Activated CD4-positive, CD25-positive, alpha-beta regulatory T cell treated with anti-CD3 and anti-CD28 coated beads, Interleukin-2, amount 50 U/mL, for 24 hours (primary cell): Measurements from ENCODE around the gene IGFBP7.

ENCODE experiments used
- ATAC-seq, 2 donors: fragments of 150-1000 bp; cut with Tn5 transposase; one replicate each; pipeline ENCODE4 v1.10.0; 2021; ENCODE audit warnings: mild to moderate bottlenecking in 1 of 2, moderate library complexity in 1 of 2

The IGFBP7 gene

GRCh38 chr4:57129477-57129876, 19.3 kb upstream of the IGFBP7 start:
- no peak for ATAC-seq

GRCh38 chr4:57127361-57127760, 17.2 kb upstream of the IGFBP7 start:
- no peak for ATAC-seq

- ATAC-seq = no peak
These were observed 15.8 kb upstream of the IGFBP7 start for GRCh38 chr4:57125996-57126395.

- ATAC-seq = no peak
These were observed 14.0 kb upstream of the IGFBP7 start for GRCh38 chr4:57124145-57124544.

- ATAC-seq = no peak
These were observed 12.8 kb upstream of the IGFBP7 start for GRCh38 chr4:57122959-57123358.

- ATAC-seq = no peak
These were observed 9.0 kb upstream of the IGFBP7 start for GRCh38 chr4:57119054-57119651.

GRCh38 chr4:57117491-57117890, 7.3 kb upstream of the IGFBP7 start:
- ATAC-seq = no peak

- ATAC-seq = no peak
These were observed 6.1 kb upstream of the IGFBP7 start for GRCh38 chr4:57116245-57116644.

- ATAC-seq = no peak
These were observed 4.8 kb upstream of the IGFBP7 start for GRCh38 chr4:57114973-57115372.

- ATAC-seq = no peak
These were observed 3.7 kb upstream of the IGFBP7 start for GRCh38 chr4:57113870-57114269.

- ATAC-seq = peak in 1 of 2 donors; percentile 36
These were observed 691 bp upstream of the IGFBP7 start for GRCh38 chr4:57110640-57111511.

- ATAC-seq = no peak
These were observed 756 bp downstream of the IGFBP7 start for GRCh38 chr4:57109411-57109846.

- ATAC-seq = no peak
These were observed 4.0 kb downstream of the IGFBP7 start for GRCh38 chr4:57106181-57106580.

- ATAC-seq = no peak
These were observed 5.3 kb downstream of the IGFBP7 start for GRCh38 chr4:57104706-57105560.

- ATAC-seq = no peak
These were observed 7.1 kb downstream of the IGFBP7 start for GRCh38 chr4:57103051-57103450.

- no peak for ATAC-seq
These were observed 8.0 kb downstream of the IGFBP7 start for GRCh38 chr4:57102050-57102624.

GRCh38 chr4:57100979-57101651, 9.1 kb downstream of the IGFBP7 start:
- ATAC-seq = no peak

- no peak for ATAC-seq
These were observed 10.8 kb downstream of the IGFBP7 start for GRCh38 chr4:57099363-57099762.

GRCh38 chr4:57098941-57099340, 11.2 kb downstream of the IGFBP7 start:
- no peak for ATAC-seq

- ATAC-seq = peak in 1 of 2 donors; percentile 10
These were observed 11.8 kb downstream of the IGFBP7 start for GRCh38 chr4:57098415-57098814.

- ATAC-seq = no peak
These were observed 12.5 kb downstream of the IGFBP7 start for GRCh38 chr4:57097711-57098110.

GRCh38 chr4:57095956-57096355, 14.2 kb downstream of the IGFBP7 start:
- ATAC-seq = no peak
